HG02943 (cell line): ENCODE data around the gene HAUS8.

Experiments
- ATAC-seq: cut with Tn5 transposase; IDR thresholded peaks from one replicate; pipeline ENCODE4 v1.9.1; 2021; ENCODE audit warnings: mild to moderate bottlenecking, low read depth, moderate library complexity; ENCODE audit not compliant: unreplicated experiment

Gene HAUS8

DNA sequence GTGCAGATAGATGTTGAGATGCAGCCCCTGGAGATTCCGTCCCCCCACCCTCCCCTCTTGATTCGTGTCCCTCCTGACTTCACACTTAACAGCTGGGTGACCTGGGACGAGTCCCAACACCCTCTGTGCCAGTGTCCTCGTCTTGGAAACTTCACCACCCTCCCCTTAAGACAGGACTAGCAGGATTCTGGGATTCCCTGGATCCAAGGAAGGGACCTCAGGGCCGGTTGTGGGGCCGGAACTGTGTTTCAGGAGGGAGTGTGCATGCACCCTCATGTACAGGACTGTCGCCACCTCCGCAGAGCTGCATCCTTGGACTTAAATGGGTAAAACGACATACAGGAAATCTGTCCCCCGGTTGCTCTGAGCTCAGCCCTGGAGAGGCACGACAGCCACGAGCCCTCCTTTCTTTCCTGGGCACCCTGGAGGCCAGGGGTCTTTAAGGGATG is 1.3 kb upstream of the HAUS8 start:
- no peak for ATAC-seq

GRCh38 chr19:17075864-17076542 is 751 bp upstream of the HAUS8 start:
- no peak for ATAC-seq

DNA sequence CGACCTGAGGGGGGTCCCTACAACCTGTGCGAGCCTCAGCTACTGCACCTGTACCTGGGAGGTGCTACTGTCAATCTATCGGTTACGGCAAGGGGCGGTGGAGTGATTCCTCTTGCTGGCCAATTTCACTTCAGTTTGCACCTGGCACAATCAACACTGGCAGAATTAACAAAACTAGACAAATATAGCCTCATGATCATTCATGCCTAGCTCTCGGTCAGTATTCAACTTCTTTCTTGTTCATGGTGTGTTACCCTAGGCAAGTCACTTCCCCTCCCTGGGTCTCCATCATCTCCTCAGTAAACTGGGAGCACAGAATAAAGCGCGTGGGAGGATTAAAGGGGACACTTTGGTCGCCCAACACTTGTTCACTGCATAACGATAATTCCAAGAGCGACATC is 618 bp downstream of the HAUS8 start:
- ATAC-seq = peak; percentile 11

GRCh38 chr19:17073869-17074633 is 1.2 kb downstream of the HAUS8 start:
- ATAC-seq = peak; percentile 7

DNA sequence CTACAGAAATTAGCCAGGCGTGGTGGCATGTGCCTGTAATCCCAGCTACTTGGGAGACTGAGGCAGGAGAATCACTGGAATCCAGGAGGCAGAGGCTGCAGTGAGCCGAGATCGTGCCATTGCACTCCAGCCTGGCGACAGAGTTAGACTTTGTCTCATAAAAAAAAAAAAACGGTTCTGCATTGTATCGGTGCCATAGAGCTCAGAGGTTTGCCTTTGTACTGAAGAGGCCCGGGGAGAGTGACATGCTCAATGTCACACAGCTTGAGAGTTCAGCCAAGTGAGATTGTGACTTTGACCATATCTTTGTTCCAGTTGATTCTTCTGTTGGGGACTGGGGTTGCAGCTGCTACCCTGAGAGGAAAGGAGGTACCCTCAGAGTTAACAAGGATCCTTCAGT is 4.3 kb downstream of the HAUS8 start:
- no peak for ATAC-seq

DNA sequence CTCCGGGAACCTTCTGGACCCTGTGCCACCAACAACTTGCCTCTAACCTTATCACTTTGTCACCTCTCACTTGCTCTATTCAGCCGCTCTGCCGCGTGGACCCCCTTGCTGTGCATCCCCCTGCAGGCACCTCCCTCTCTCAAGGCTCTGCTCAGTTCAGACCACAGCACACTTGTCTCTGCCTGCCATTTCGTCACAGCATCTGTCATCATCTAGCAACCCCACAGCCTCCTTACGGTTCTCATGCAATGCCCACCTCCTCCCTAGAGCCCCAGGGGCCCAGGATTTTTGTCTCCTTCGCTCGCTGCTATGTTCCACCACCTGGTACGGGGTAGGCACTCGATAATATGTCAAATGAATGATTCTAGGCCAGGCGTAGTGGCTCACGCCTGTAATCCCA is 4.8 kb downstream of the HAUS8 start:
- no peak for ATAC-seq

GRCh38 chr19:17069193-17069592 is 6.1 kb downstream of the HAUS8 start:
- ATAC-seq = no peak

GRCh38 chr19:17063428-17063827 is 11.8 kb downstream of the HAUS8 start:
- no peak for ATAC-seq

DNA sequence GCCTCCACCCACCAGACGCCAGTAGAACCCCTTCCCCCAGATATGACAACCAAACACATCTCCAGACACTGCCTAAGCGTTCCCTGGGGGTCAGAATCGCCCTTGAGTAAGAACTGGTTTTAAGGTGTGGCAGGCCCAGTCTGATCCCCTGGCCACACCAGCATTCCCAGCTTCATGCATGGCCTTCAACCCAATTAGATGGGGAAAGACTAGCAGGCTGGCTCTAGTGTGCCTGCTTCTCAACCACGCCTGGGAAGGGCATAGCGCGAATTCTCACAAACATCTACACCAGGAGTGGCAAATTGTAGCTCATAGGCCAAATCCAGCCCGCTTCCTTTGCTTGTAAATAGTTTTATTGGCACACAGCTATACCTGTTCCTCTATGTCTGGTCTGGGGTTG is 13.6 kb downstream of the HAUS8 start:
- no peak for ATAC-seq

DNA sequence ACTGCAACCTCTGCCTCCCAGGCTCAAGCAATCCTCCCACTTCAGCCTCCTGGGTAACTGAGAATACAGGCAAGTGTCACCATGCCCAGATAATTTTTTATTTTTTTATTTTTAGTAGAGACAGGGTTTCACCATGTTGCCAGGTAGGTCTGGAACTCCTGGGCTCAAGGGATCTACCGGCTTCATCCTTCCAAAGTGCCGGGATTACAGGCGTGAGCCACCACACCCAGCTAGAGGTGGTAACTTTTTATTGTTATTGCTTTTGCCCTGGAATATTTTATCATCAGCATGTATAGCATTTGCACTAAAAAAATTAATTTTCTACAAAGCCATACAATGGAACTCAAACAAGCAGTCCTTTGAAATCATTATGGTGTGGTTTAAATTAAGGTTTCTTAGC is 14.0 kb downstream of the HAUS8 start:
- ATAC-seq = no peak

DNA sequence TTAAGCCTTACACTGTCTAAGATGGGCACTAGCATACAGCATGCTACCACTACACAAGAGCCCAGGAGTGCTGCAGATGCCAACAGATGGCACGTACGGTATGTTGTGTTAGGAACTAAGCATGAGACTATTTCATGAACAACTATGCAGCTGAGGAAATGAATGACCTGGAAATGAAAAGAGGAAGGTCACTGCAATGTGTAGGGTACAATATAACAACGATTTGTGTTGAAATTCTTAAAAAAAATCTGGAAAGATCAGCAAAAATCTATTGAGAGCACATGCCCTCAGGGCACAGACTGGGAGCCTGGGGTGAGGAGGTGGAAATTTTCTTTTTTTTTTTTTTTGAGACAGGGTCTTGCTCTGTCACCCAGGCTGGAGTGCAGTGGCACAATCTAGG is 14.4 kb downstream of the HAUS8 start:
- no peak for ATAC-seq

- no peak for ATAC-seq
Measured at GRCh38 chr19:17058236-17058635, 17.0 kb downstream of the HAUS8 start.

DNA sequence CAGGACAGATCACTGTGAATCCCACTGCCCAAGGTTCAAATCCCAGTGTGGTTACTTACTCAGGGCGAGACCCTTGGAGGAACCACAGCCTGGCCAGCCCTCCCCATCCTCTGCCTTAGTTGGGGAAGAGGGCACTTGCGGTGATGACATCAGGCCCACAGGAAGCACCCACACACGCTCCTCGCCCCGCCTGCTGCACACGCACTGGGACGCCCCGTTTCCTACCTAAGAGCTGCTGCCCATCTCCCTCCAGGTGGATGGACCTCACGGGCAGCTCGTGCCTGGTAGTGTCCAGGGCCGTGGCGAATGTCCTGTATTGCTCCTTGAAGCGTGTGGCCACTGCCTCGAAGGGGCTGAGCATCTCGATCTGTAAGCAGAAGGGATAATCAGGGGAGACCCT is 19.6 kb downstream of the HAUS8 start:
- no peak for ATAC-seq

DNA sequence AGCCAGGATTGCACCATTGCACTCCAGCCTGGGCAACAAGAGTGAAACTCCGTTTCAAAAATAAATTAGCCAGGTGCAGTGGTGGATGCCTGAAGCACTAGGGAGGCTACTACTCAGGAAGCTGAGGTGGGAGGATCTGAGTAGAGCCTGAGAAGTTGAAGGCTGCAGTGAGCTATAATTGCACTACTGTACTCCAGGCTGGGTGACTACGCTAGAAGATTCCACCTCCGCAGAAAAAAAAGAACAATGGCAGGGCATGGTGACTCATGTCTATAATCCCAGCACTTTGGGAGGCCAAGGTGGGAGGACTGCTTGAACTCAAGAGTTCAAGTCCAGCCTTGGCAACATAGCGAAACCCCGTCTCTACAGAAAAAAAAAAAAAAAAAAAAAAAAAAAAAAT is 20.5 kb downstream of the HAUS8 start:
- no peak for ATAC-seq

DNA sequence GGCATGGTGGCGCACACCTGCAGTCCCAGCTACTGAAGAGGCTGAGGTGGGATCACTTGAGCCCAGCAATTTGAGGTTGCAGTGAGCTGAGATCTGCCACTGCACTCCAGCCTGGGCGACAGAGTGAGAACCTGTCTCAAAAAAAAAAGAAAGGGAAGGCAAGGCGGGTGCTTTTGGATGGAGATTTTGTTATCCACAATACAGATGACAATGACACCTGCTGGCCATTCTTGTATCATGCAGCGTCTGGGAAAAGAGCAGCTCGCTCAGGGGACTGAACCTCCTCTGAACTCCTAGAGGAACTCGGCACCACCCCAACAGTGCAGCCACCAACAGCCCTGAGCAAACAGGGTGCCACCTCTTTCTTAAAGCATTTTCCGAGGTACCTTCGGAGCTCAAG is 22.8 kb downstream of the HAUS8 start:
- no peak for ATAC-seq

DNA sequence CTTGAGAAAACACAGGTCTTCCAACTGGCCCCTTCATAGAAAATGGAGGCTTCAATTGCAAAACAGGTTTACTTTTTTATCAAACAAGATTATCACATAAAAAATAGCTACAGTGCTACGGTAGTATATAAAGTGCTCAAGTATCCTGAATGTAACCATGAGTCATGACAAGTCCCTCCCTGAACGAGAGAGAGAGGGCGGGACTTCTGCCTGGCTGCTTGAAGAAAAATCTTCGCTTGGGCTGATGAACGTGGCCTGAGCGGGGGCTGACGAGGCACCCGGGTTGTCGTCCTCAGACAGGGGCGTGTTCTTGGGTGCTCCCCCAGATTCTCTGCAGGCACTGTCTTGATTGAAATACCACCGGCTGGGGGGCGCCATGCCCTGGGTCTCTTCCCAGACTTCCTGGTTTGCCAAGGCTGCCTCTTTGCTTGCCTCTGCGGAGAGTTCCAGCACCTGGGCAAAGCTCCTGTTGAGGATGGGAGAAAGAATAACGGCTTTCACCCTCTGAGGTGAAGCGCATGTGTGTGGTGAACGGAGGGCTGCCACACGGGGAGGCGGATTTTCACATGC is 25.5 kb downstream of the HAUS8 start:
- ATAC-seq = no peak

DNA sequence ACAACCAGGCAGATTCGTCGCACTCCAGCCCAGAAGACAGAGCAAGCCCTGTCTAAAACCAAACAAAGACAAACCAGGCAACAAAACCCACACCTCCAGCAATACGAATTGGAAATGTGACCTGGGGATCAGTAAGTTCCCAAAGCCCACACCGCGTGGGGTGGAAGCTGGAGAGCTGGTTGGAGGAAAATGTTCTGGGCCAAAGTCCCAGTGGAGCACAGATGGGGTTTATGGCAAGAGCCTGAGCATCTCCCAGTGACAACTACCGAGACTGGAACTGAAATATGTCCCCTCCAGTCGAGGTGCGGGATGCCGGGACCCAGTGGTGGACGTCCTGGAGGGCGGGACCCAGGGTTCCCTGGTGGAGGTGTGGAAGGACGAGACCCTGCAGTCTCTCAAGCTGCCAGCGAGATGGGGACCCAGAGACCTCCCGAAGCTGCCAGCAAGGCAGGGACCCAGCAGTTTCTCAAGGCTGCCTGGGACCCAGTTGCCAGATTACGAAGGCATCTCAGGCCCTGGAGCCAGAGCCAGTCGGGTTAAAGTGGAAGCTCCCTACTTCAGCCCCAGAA is 26.3 kb downstream of the HAUS8 start:
- no peak for ATAC-seq

DNA sequence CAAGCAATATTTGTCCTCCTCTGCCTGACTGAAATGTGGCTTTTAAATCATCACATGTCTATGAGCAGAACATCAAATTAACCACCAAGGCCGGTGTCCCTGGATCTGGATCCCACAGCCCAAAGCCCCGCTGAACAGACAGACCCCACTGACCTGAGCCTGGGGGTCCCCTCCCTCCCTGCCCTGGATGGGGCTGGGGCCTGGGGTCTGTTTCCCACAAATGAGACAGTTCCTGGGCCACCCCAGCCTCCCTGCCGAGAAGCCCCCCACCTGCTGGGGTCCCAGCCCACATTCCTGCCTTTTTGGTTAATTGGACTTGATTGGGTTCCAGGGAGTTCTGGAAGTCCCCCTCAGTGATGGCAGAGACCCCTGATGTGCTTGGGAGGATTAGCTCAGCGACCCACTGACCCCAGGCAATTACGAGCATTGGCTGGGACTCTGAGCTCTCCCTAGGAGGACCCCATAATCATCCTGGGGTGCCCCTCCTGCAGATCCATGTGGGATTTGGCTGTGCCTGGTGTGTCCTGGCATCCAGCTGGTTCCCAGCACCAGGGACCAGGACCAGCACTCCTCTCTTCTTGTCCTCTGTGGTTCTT is 29.2 kb downstream of the HAUS8 start:
- ATAC-seq = no peak

DNA sequence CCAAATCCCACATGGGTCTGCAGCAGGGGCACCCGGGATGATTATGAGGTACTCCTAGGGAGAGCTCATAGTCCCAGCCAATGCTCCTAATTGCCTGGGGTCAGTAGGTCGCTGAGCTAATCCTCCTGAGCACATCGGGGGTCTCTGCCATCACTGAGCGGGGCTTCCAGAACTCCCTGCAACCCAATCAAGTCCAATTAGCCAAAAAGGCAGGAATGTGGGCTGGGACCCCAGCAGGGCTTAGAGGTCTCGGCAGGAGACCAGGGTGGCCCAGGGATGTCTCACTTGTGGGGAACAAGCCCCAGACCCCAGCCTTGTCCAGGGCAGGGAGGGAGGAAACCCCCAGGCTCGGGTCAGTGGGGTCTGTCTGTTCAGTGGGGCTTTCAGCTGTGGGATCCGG is 31.5 kb downstream of the HAUS8 start:
- ATAC-seq = no peak

GRCh38 chr19:17041976-17042375 is 33.3 kb downstream of the HAUS8 start:
- no peak for ATAC-seq

DNA sequence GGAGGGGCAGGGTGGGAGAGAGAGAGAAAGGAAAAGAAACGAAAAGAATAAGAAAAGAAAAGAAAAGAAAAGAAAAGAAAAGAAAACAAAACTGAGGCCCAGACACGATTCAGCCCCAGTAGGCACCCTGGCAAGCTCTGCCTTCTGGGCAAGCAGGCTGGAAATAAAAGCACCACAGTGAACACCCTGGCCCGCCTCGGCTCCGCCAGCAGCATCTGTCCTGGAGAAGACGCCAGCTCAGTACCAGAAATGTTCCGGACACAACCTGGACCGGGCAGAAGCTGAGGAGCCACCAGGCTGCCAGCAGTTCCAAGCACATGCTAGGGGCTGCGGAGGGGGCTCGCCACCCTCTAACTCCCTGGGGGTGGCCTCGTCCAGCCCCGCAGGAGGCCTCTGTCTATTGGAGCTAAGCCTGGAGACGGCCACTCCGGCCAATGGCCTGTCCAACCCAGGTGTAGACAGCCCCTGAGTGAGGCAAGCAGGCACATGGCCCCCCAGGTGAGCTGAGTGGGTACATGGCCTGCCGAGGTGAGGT is 37.2 kb downstream of the HAUS8 start:
- no peak for ATAC-seq
